SK-N-MC (cell line): Measurements from ENCODE around the gene ERBIN.

Experiments
- EZH2 ChIP-seq: fragments of 200-600 bp; sonication (generic); IDR thresholded peaks from one replicate; pipeline ENCODE4 v1.6.1; 2017; ENCODE audit warnings: antibody characterized with exemption
- FOXP2 ChIP-seq: optimal IDR thresholded peaks from 2 replicates; pipeline ENCODE3; 2011; ENCODE audit warnings: mild to moderate bottlenecking, moderate library complexity; ENCODE audit not compliant: insufficient read depth; ENCODE audit errors: extremely low read length, control extremely low read depth
- POLR2AphosphoS5 ChIP-seq: IDR thresholded peaks from 2 replicates; pipeline ENCODE4 v1.6.1; 2012; ENCODE audit warnings: mild to moderate bottlenecking, low read depth, low read length, borderline replicate concordance

DNA sequence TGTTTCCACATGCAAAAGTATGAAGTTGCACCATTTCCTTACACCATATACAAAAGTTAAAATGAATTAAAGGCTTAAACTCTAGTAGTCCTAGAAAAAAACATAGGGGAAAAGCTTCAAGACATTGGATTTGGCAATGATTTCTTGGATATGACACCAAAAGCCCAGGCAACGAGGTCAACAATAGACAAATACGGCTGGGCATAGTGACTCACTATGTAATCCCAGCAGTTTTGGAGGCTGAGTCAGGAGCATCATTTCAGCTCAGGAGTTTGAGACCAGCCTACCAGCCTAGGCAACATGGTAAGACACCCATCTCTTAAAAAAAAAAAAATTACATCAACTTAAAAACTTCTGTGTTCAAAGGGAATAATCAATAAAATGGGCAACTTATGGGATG, 186.8 kb downstream of the ERBIN start:
- TF ChIP-seq POLR2AphosphoS5, result no peak
- no peak for TF ChIP-seq EZH2
- no peak for TF ChIP-seq FOXP2
